Endothelial cell of umbilical vein (primary cell): Measurements from ENCODE around the gene ARL6IP4. TPM values are rescaled to one million over a fixed set of nuclear protein-coding genes. Genes with fewer than 3 reads are reported as not detected.

ENCODE experiments used
- BruUV-seq: library from RNA; stranded (reverse); fragments of 400-500 nt; replicated peaks from 2 replicates; lab custom pipeline; 2021; lab: Mats Ljungman, UMichigan
- CTCF ChIA-PET: fragments of 300-600, 350-600 bp; sonication (Branson Sonifier 250); formaldehyde crosslinking; loops from one replicate; lab custom pipeline; 2021; ENCODE audit warnings: antibody characterized with exemption, inconsistent platforms; lab: Charles Lee
- POLR2A ChIA-PET: fragments of 300-600, 350-600 bp; sonication (Branson Sonifier 250); formaldehyde crosslinking; loops from one replicate; lab custom pipeline; 2021; ENCODE audit warnings: antibody characterized with exemption, inconsistent platforms; lab: Charles Lee
- DNase-seq: peaks from one replicate; pipeline ENCODE4 v3.0.0-alpha.2; 2011; ENCODE audit warnings: low read depth, low spot score
- FAIRE-seq: peaks from 2 replicates; lab custom pipeline; 2011; peaks lifted over from hg19 to GRCh38; lab: Jason Lieb, UNC
- H2AFZ ChIP-seq: 2 replicates; pipeline ENCODE4 v1.6.0; 2012; ENCODE audit warnings: low read depth, low read length, control low read depth, inconsistent platforms
- H3K27ac ChIP-seq: 2 replicates; pipeline ENCODE4 v1.5.1; 2011; ENCODE audit warnings: low read depth, mild to moderate bottlenecking, control low read depth, low read length, moderate library complexity; ENCODE audit not compliant: insufficient read depth
- H3K27me3 ChIP-seq, 2 experiments: 2 replicates each; pipeline versions ENCODE4 v1.6.0 to v1.6.1; 2011; ENCODE audit warnings: low read length in 2 of 2, mixed read lengths in 1 of 2; ENCODE audit not compliant: control insufficient read depth in 2 of 2, insufficient read depth in 2 of 2
- H3K36me3 ChIP-seq, 2 experiments: 2 replicates in 1 of 2; 3 replicates in 1 of 2; pipeline ENCODE4 v1.5.1; 2011; ENCODE audit warnings: low read length in 2 of 2, mild to moderate bottlenecking in 1 of 2, moderate library complexity in 1 of 2; ENCODE audit not compliant: control insufficient read depth in 2 of 2, insufficient read depth in 2 of 2; ENCODE audit errors: extremely low read depth in 1 of 2
- H3K4me1 ChIP-seq: 3 replicates; pipeline ENCODE4 v1.5.1; 2011; ENCODE audit warnings: mild to moderate bottlenecking, low read length; ENCODE audit not compliant: control insufficient read depth, insufficient read depth; ENCODE audit errors: extremely low read depth
- H3K4me2 ChIP-seq: 2 replicates; pipeline ENCODE4 v1.6.1; 2011; ENCODE audit warnings: low read length, control low read depth, mixed read lengths; ENCODE audit not compliant: insufficient read depth
- H3K4me3 ChIP-seq, 3 experiments: fragments of 200-600 bp in 1 of 3; sonication (generic), shearing (Covaris generic) in 1 of 3; replicated peaks in 1 of 3; 2 replicates each; pipeline ENCODE4 v1.5.1; 2011 to 2016; ENCODE audit warnings: control low read depth in 3 of 3, low read length in 3 of 3, mild to moderate bottlenecking in 2 of 3, inconsistent platforms in 1 of 3, low read depth in 1 of 3, moderate library complexity in 1 of 3; ENCODE audit not compliant: insufficient read depth in 1 of 3
- H3K79me2 ChIP-seq: 2 replicates; pipeline ENCODE4 v1.6.0; 2012; ENCODE audit warnings: low read length, inconsistent platforms; ENCODE audit not compliant: control insufficient read depth, insufficient read depth
- H3K9ac ChIP-seq: replicated peaks from 2 replicates; pipeline ENCODE3; 2011; ENCODE audit warnings: low read length, control low read depth; ENCODE audit not compliant: insufficient read depth; ENCODE audit errors: extremely low read depth
- H3K9me1 ChIP-seq: replicated peaks from 3 replicates; pipeline ENCODE4 v1.6.0; 2011; ENCODE audit warnings: mild to moderate bottlenecking, low read length; ENCODE audit not compliant: control insufficient read depth, insufficient read depth; ENCODE audit errors: extremely low read depth
- H3K9me3 ChIP-seq: replicated peaks from 2 replicates; pipeline ENCODE4 v1.5.1; 2012; ENCODE audit warnings: low read length, inconsistent platforms; ENCODE audit not compliant: control insufficient read depth, insufficient read depth
- H4K20me1 ChIP-seq: replicated peaks from 2 replicates; pipeline ENCODE3; 2011; ENCODE audit warnings: mild to moderate bottlenecking, low read length; ENCODE audit not compliant: control insufficient read depth, insufficient read depth; ENCODE audit errors: extremely low read depth
- CTCF ChIP-seq, 2 donors: IDR thresholded peaks; 1 replicate in 1 of 2; 2 replicates in 1 of 2; pipeline ENCODE4 v1.5.1; 2011; ENCODE audit warnings: low read length in 2 of 2, mild to moderate bottlenecking in 2 of 2, moderate library complexity in 2 of 2, control low read depth in 1 of 2, inconsistent platforms in 1 of 2, low read depth in 1 of 2; ENCODE audit not compliant: insufficient read depth in 1 of 2; ENCODE audit errors: extremely low read depth in 1 of 2
- EZH2 ChIP-seq: IDR thresholded peaks from 2 replicates; pipeline ENCODE4 v1.6.1; 2012; ENCODE audit warnings: borderline replicate concordance, low read depth, mild to moderate bottlenecking, moderate library complexity, low read length, inconsistent platforms; ENCODE audit not compliant: severe bottlenecking
- FOS ChIP-seq: IDR thresholded peaks from 2 replicates; pipeline ENCODE4 v1.6.1; 2011; ENCODE audit warnings: mild to moderate bottlenecking, low read length, moderate library complexity, borderline replicate concordance; ENCODE audit not compliant: insufficient read depth
- GATA2 ChIP-seq: IDR thresholded peaks from 2 replicates; pipeline ENCODE4 v1.7.0; 2011; ENCODE audit warnings: low read depth, mild to moderate bottlenecking, moderate library complexity, mixed read lengths, low read length; ENCODE audit not compliant: insufficient read length, insufficient read depth
- JUN ChIP-seq: IDR thresholded peaks from 2 replicates; pipeline ENCODE4 v1.6.1; 2011; ENCODE audit warnings: borderline replicate concordance, low read depth; ENCODE audit not compliant: insufficient read length, insufficient read depth
- MAX ChIP-seq: IDR thresholded peaks from 2 replicates; pipeline ENCODE4 v1.6.1; 2011; ENCODE audit not compliant: insufficient read depth, insufficient read length
- MYC ChIP-seq: IDR thresholded peaks from one replicate; pipeline ENCODE4 v1.6.1; 2011; ENCODE audit warnings: mild to moderate bottlenecking, low read depth, low read length
- POLR2A ChIP-seq: IDR thresholded peaks from 2 replicates; pipeline ENCODE4 v1.6.1; 2012; ENCODE audit warnings: low read depth, mild to moderate bottlenecking, control low read depth, low read length
- POLR2AphosphoS5 ChIP-seq: IDR thresholded peaks from 2 replicates; pipeline ENCODE4 v1.6.1; 2012; ENCODE audit warnings: low read depth, mild to moderate bottlenecking, control low read depth, low read length, moderate library complexity; ENCODE audit not compliant: insufficient read depth
- dilution Hi-C: fragments of 300-500 bp; cut with MboI; formaldehyde crosslinking; loops from one replicate; pipeline ENCODE4 v1.15.0; 2019; ENCODE audit warnings: low sequenced_read_pairs; ENCODE audit not compliant: extremely low pct_ligation_motif_present
- intact Hi-C: fragments of 100-400 bp; cut with micrococcal nuclease; formaldehyde crosslinking; loops from one replicate; pipeline ENCODE4 v1.10.0; 2022
- polyA plus RNA-seq, 4 experiments: library from polyadenylated mRNA; depleted of rRNA in 3 of 4; stranded (reverse) in 3 of 4; unstranded in 1 of 4; fragments of >200 nt; gene quantifications; 2 replicates each; pipeline versions ENCODE4 v1.2.1 to v1.2.3, GENCODE V29; 2011 to 2012; ENCODE audit warnings: missing spikeins in 1 of 4
- total RNA-seq: library from RNA; stranded (reverse); gene quantifications from 2 replicates; pipeline ENCODE4 v1.2.3, GENCODE V29; 2021

ARL6IP4 gene
- total and polyA plus RNA-seq, 2 donors (not counting 3 experiments of a cell fraction or from before 2014, with no cell fraction given) = 193 to 226 TPM

- no peak overlapping the region for H3K4me2 ChIP-seq
- no peaks in the 10 kb centered on the region for H3K79me2 ChIP-seq
- no peak overlapping the region for H3K9ac ChIP-seq
- H3K27me3 ChIP-seq = no peaks in the 10 kb centered on the region
- no TSS peak for BruUV-seq
- H3K36me3 ChIP-seq = peaks cover 0 to 2% of the 10 kb centered on the region in 2 experiments
- no peak overlapping the region for H3K4me3 ChIP-seq
- no peaks in the 10 kb centered on the region for H3K9me1 ChIP-seq
- H3K27ac ChIP-seq = no peak overlapping the region
- H3K4me1 ChIP-seq = peaks cover 21% of the 10 kb centered on the region
- FAIRE-seq (no peak), DNase-seq (no peak)
- TF ChIP-seq MAX = no peak
- no peak for TF ChIP-seq EZH2
- no peak for TF ChIP-seq JUN
- TF ChIP-seq FOS = no peak
- no peak for TF ChIP-seq CTCF (IDR thresholded peaks at IDR 0.05; ENCODE audit: extremely low read depth in 1 of 2, insufficient read depth in 1 of 2, low read depth in 1 of 2, low read length in 2 of 2)
- no peak for TF ChIP-seq GATA2
- no peak for TF ChIP-seq POLR2A
- no peak for TF ChIP-seq MYC
- TF ChIP-seq POLR2AphosphoS5 = no peak
- ChIA-PET POLR2A (interaction anchor here (0.6 to 1.6 kb wide), 2 partner anchors 9 to 277 kb away, joined by 3 to 6 read pairs; partner anchors contain the start of genes MPHOSPH9 and MTRFR), CTCF (interaction anchor here (1.1 to 19.1 kb wide), 5 partner anchors 9 to 162 kb away, joined by 3 to 200 read pairs (median 13); partner anchors contain the start of gene ABCB9)
- intact Hi-C loops = no loop called here
- H2AFZ ChIP-seq = no peak overlapping the region
- dilution Hi-C loops = no loop called here
- H3K9me3 ChIP-seq = no peaks in the 10 kb centered on the region
- no peaks in the 10 kb centered on the region for H4K20me1 ChIP-seq
Measured at GRCh38 chr12:122956035-122956434, 24.4 kb upstream of the ARL6IP4 start.
